ENCODE measurements around the gene CEP72.
"Not testable (repeated sequence)": the region's sequence is repeated elsewhere in the genome, so short reads cannot be mapped to it uniquely, and the experiment has no call there.

- not testable (repeated sequence) for TF ChIP-seq CTCF (IDR thresholded peaks at IDR 0.05; ENCODE audit: low read length); EZH2 (IDR thresholded peaks at IDR 0.05; ENCODE audit: borderline replicate concordance, low read length)
These were observed 80.4 kb downstream of the CEP72 start for GRCh38 chr5:692529-693041.
